ENCODE data around the gene CABLES1.
"Not testable (repeated sequence)": the region's sequence is repeated elsewhere in the genome, so short reads cannot be mapped to it uniquely, and the experiment has no call there.

DNA sequence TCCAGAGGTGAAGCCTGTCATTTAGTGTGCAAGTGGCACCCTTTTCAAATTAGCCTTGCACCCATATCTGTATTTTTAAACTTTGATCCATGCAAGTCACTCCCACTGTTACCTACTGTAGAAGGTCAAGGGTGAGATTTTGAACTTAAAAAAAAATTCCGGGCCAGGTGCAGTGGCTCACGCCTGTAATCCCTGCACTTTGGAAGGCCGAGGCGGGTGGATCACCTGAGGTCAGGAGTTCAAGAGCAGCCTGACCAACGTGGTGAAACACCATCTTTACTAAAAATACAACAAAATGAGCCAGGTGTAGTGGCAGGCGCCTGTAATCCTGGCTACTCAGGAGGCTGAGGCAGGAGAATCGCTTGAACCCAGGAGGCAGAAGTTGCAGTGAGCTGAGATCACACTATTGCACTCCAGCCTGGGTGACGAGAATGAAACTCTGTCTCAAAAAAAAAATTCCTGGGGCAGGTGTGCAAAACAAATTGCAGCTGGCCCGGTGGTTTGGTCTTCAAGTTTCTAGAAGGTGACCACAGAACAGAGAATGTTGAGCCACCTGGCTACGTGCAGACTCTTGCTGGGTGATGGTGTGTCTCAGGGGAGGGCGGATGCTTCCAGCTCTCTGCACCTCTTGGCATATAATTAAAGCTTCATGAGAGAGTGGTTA lies 106.7 kb downstream of the CABLES1 start:
- TF ChIP-seq, protein P1, sequence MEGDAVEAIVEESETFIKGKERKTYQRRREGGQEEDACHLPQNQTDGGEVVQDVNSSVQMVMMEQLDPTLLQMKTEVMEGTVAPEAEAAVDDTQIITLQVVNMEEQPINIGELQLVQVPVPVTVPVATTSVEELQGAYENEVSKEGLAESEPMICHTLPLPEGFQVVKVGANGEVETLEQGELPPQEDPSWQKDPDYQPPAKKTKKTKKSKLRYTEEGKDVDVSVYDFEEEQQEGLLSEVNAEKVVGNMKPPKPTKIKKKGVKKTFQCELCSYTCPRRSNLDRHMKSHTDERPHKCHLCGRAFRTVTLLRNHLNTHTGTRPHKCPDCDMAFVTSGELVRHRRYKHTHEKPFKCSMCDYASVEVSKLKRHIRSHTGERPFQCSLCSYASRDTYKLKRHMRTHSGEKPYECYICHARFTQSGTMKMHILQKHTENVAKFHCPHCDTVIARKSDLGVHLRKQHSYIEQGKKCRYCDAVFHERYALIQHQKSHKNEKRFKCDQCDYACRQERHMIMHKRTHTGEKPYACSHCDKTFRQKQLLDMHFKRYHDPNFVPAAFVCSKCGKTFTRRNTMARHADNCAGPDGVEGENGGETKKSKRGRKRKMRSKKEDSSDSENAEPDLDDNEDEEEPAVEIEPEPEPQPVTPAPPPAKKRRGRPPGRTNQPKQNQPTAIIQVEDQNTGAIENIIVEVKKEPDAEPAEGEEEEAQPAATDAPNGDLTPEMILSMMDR (optimal IDR thresholded peaks at IDR 0.05 in 1 of 3, IDR thresholded peaks at IDR 0.05 in 1 of 3, conservative IDR thresholded peaks at IDR 0.05 in 1 of 3; ENCODE audit: extremely low read depth in 1 of 3, insufficient read depth in 2 of 3, low read length in 3 of 3), result not testable (repeated sequence)
- TF ChIP-seq EZH2 (IDR thresholded peaks at IDR 0.05; ENCODE audit: low read length), result not testable (repeated sequence)

Measured in keratinocyte (primary cell).